Brain microvascular endothelial cell (primary cell): ENCODE measurements around the gene PAPPA2.

Experiments used
- DNase-seq: peaks from one replicate; pipeline ENCODE4 v3.0.0-alpha.2; 2020
- H3K27ac ChIP-seq: fragments of 250-450 bp; sonication (Bioruptor Pico); 2 replicates; pipeline ENCODE4 v1.5.1; 2020; ENCODE audit warnings: mild to moderate bottlenecking, moderate library complexity
- H3K27me3 ChIP-seq: fragments of 250-450 bp; sonication (Bioruptor Pico); replicated peaks from 2 replicates; pipeline ENCODE4 v1.5.1; 2020; ENCODE audit warnings: mild to moderate bottlenecking
- H3K36me3 ChIP-seq: fragments of 250-450 bp; sonication (Bioruptor Pico); replicated peaks from 2 replicates; pipeline ENCODE4 v1.5.1; 2020; ENCODE audit warnings: mild to moderate bottlenecking
- H3K4me3 ChIP-seq: 2 replicates; pipeline ENCODE4 v1.5.1; 2011; ENCODE audit warnings: low read depth, mild to moderate bottlenecking, control low read depth, low read length, moderate library complexity
- in situ Hi-C: cut with HindIII; loops from 2 replicates; pipeline ENCODE4 v1.10.0; 2017; ENCODE audit warnings: low sequenced_read_pairs, low pct_ligation_motif_present
- TF ChIP-seq, protein P1 (sequence below): IDR thresholded peaks from 2 replicates; pipeline ENCODE4 v1.5.1; 2011; ENCODE audit warnings: low read depth, mild to moderate bottlenecking, moderate library complexity, low read length, control low read depth, inconsistent platforms; ENCODE audit errors: missing control alignments

The PAPPA2 gene

DNA sequence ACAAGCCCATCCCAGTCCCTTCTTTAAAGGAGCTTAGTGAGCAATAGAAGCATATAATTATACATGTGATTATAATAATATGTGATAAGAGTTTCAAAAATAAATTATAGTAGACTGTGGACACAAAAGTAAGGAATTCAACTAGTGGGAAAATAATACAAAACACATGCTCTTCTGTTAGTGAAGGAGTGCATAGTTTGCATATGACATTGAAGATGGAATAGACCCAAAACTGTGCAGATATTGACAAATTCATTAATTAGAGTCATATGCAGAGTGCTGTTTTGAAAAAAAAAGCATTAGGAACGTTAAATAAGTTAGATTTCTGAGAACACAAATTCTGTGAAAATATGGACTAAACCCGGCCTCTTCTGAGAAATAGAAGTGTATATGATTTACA, 422.8 kb downstream of the PAPPA2 start:
- Histone ChIP-seq H3K36me3 (no peaks in the 10 kb centered on the region), H3K4me3 (no peak overlapping the region), H3K27ac (no peak overlapping the region), H3K27me3 (no peaks in the 10 kb centered on the region)
- in situ Hi-C loops: no loop called here
- TF ChIP-seq, protein P1, sequence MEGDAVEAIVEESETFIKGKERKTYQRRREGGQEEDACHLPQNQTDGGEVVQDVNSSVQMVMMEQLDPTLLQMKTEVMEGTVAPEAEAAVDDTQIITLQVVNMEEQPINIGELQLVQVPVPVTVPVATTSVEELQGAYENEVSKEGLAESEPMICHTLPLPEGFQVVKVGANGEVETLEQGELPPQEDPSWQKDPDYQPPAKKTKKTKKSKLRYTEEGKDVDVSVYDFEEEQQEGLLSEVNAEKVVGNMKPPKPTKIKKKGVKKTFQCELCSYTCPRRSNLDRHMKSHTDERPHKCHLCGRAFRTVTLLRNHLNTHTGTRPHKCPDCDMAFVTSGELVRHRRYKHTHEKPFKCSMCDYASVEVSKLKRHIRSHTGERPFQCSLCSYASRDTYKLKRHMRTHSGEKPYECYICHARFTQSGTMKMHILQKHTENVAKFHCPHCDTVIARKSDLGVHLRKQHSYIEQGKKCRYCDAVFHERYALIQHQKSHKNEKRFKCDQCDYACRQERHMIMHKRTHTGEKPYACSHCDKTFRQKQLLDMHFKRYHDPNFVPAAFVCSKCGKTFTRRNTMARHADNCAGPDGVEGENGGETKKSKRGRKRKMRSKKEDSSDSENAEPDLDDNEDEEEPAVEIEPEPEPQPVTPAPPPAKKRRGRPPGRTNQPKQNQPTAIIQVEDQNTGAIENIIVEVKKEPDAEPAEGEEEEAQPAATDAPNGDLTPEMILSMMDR: no peak
- no peak for DNase-seq

DNA sequence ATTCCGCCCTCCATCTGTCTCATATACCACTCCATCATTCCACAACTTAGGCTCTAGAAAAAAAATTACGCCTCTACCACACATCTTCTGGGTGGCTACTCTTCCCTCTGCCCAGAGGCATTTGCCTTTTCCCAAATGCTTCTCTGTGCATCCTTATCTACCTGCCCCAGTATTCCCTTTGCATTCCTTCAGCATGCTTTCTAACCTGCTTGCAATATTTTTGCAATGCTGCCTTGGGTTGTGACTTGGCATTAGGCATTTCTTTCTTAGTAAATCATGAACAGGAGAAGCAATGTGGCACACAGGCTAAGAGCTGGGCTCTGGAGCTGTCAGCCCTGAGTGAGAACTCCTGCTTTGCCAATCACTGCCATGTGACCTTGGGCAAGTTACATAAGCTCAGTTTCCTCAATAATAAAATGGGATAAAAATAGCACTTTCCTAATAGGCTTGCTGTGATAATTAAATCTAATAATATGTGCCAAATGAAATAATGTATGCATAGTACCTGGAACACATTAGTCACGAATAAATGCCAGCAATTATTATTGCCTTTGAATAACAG, 425.6 kb downstream of the PAPPA2 start:
- Histone ChIP-seq H3K4me3 (no peak overlapping the region), H3K36me3 (no peaks in the 10 kb centered on the region), H3K27ac (no peak overlapping the region), H3K27me3 (no peaks in the 10 kb centered on the region)
- no peak for DNase-seq
- in situ Hi-C loops: no loop called here
- TF ChIP-seq, protein P1: no peak

DNA sequence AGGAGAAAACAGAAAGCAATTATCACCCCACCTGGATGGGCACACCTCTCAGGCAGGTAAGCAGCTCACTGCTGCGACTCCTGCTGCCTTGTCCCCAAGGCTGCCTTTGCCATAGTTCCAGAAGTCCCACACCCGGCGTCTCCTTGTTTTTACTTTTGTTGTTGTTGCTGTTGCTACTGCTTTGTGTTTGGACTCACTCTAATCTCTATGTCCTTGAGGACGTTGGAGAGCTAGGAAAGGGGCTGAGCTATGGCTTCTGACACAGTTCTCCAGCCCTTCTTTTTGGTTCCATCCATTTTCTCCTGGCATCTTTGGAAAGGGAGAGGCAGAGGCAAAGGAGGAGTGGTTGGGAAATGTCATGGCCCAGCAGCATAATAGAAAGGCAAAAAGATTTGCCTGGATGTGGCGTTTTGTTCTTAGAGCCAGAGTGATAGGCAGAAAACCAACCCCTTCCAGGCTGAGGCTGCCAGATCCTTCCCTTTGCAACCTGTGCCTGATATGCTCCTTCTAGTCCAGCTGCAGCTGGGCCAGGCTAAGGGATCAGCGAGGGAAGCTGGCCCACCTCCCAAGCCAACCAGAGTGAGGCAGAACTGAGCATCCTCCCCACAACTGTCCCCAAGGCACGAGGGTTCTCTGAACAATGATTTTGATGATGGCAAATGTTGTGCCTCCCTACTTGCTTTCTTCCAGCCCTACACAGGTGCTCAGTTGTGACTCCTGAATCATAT, 430.8 kb downstream of the PAPPA2 start:
- no peak overlapping the region for H3K4me3 ChIP-seq
- no peak overlapping the region for H3K27ac ChIP-seq
- no peaks in the 10 kb centered on the region for H3K36me3 ChIP-seq
- in situ Hi-C loops: no loop called here
- no peak for DNase-seq
- TF ChIP-seq, protein P1: no peak
- H3K27me3 ChIP-seq: no peaks in the 10 kb centered on the region

DNA sequence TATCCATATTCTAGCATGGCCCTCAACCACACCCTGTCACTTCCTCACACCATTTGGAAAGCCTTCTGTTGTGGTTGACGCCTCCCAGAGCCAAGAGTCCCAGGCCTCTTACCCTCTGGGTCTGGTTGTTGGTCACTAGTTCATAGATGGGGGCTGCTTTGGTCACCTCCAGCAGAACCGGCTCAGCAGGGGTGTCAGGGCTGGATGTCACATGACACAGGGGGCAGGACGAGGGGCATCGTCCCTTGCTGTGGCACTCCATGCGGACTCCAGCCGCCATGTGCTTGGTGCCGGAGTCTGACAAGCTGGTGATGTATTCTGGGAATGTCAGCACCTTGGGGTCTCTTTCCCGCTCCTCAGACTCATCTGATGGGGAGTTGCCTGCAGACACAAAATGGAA, 431.5 kb downstream of the PAPPA2 start:
- no peak overlapping the region for H3K4me3 ChIP-seq
- DNase-seq: no peak
- in situ Hi-C loops: no loop called here
- TF ChIP-seq, protein P1: no peak
- no peaks in the 10 kb centered on the region for H3K36me3 ChIP-seq
- H3K27ac ChIP-seq: no peak overlapping the region
- no peaks in the 10 kb centered on the region for H3K27me3 ChIP-seq
